Amniotic epithelial cell (primary cell): ENCODE results near the gene SNED1.

ENCODE experiments used
- DNase-seq: peaks from one replicate; pipeline ENCODE4 v3.0.0-alpha.2; 2010; ENCODE audit warnings: low read depth

Gene SNED1

GRCh38 chr2:241029599-241030332 lies 31.3 kb downstream of the SNED1 start:
- DNase-seq: no peak

GRCh38 chr2:241030333-241030680 lies 31.9 kb downstream of the SNED1 start:
- no peak for DNase-seq

- DNase-seq: no peak
These were observed 32.5 kb downstream of the SNED1 start for GRCh38 chr2:241030883-241031282.

GRCh38 chr2:241031436-241032165 lies 33.2 kb downstream of the SNED1 start:
- no peak for DNase-seq

GRCh38 chr2:241033336-241033987 lies 35.0 kb downstream of the SNED1 start:
- DNase-seq: no peak

GRCh38 chr2:241033994-241034393 lies 35.6 kb downstream of the SNED1 start:
- no peak for DNase-seq

GRCh38 chr2:241034490-241035141 lies 36.2 kb downstream of the SNED1 start:
- no peak for DNase-seq

- no peak for DNase-seq
These were observed 36.9 kb downstream of the SNED1 start for GRCh38 chr2:241035142-241035817.

GRCh38 chr2:241035818-241036396 lies 37.5 kb downstream of the SNED1 start:
- DNase-seq: no peak

GRCh38 chr2:241036397-241036963 lies 38.1 kb downstream of the SNED1 start:
- no peak for DNase-seq

- DNase-seq: no peak
These were observed 38.6 kb downstream of the SNED1 start for GRCh38 chr2:241036964-241037421.

GRCh38 chr2:241037498-241037897 lies 39.1 kb downstream of the SNED1 start:
- DNase-seq: no peak

- DNase-seq: no peak
These were observed 40.2 kb downstream of the SNED1 start for GRCh38 chr2:241038374-241039180.

GRCh38 chr2:241039416-241039815 lies 41.0 kb downstream of the SNED1 start:
- DNase-seq: no peak

- no peak for DNase-seq
These were observed 41.8 kb downstream of the SNED1 start for GRCh38 chr2:241040081-241040803.

- no peak for DNase-seq
These were observed 43.3 kb downstream of the SNED1 start for GRCh38 chr2:241041589-241042158.

GRCh38 chr2:241043581-241043980 lies 45.2 kb downstream of the SNED1 start:
- DNase-seq: no peak

- DNase-seq: no peak
These were observed 49.0 kb downstream of the SNED1 start for GRCh38 chr2:241047253-241048010.
